ENCODE data around the gene TOLLIP. TPM values are rescaled to one million over a fixed set of nuclear protein-coding genes. Genes with fewer than 3 reads are reported as not detected.
"Not testable (repeated sequence)": the region's sequence is repeated elsewhere in the genome, so short reads cannot be mapped to it uniquely, and the experiment has no call there.

Gene TOLLIP
- total and polyA plus RNA-seq, 9 donors = 11.9 to 29.8 (median 24.5) TPM

DNA sequence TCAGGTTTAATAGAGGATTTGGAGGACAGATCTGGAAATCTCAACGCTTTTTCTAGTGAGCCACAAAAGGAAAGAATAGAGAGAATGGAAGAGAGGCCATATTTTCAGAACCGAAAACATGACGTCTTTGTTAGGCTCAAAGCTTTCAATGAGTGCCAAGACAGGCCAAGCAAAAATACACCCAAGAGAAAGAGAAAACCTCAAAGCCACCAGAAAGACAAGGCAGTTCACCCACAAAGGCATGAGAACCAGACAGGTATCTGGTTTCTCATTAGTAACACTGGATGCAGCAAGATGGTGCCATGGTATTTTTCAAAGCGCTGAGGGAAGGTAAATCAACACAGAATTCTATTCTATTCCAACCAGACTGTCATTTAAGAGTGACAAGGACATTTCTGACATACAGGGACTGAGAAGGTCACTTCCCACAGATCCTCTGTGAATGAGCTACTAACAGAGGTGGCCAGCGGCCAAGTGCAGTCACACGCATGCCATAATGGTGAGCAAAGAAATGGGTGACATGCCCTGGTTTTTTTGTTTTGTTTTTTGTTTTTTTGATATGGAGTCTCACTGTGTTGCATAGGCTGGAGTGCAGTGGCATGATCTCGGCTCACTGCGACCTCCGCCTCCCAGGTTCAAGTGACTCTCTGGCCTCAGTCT, 41.9 kb downstream of the TOLLIP start:
- H3K27ac ChIP-seq (ENCODE audit: low read length) = no peak overlapping the region
- peaks cover 6% of the 10 kb centered on the region for H3K4me1 ChIP-seq (ENCODE audit: control insufficient read depth, insufficient read depth, low read length)
- H3K4me3 ChIP-seq (ENCODE audit: low read length) = no peak overlapping the region
- H3K36me3 ChIP-seq (ENCODE audit: control insufficient read depth, insufficient read depth, low read length) = no peaks in the 10 kb centered on the region
- no peaks in the 10 kb centered on the region for H3K27me3 ChIP-seq (ENCODE audit: control insufficient read depth, insufficient read depth, low read length)
- H3K9me3 ChIP-seq (replicated peaks; ENCODE audit: control insufficient read depth, low read depth, low read length) = no peaks in the 10 kb centered on the region
- 87% methylated on average over 6 of the region's 9 CpGs for WGBS (ENCODE audit: insufficient coverage)
- DNase-seq = no peak

DNA sequence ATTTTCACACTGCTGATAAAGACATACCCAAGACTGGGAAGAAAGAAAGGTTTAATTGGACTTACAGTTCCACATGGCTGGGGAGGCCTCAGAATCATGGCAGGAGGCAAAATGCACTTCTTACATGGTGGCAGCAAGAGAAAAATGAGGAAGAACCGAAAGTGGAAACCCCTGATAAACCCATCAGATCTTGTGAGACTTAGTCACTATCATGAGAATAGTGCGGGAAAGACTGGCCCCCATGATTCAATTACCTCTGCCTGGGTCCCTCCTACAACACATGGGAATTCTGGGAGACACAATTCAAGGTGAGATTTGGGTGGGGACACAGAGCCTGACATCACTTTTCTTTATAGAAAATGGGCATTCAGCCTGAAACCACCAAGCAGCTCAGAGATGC, 42.5 kb downstream of the TOLLIP start:
- H3K4me3 ChIP-seq (ENCODE audit: low read length); H3K36me3 ChIP-seq (ENCODE audit: control insufficient read depth, insufficient read depth, low read length); H3K27ac ChIP-seq (ENCODE audit: low read length); H3K27me3 ChIP-seq (ENCODE audit: control insufficient read depth, insufficient read depth, low read length); H3K9me3 ChIP-seq (replicated peaks; ENCODE audit: control insufficient read depth, low read depth, low read length); DNase-seq: not testable (repeated sequence)
- H3K4me1 ChIP-seq (ENCODE audit: control insufficient read depth, insufficient read depth, low read length) = peaks cover 12% of the 10 kb centered on the region
- WGBS (ENCODE audit: insufficient coverage) = 100% methylated on average over 1 of the region's 2 CpGs

DNA sequence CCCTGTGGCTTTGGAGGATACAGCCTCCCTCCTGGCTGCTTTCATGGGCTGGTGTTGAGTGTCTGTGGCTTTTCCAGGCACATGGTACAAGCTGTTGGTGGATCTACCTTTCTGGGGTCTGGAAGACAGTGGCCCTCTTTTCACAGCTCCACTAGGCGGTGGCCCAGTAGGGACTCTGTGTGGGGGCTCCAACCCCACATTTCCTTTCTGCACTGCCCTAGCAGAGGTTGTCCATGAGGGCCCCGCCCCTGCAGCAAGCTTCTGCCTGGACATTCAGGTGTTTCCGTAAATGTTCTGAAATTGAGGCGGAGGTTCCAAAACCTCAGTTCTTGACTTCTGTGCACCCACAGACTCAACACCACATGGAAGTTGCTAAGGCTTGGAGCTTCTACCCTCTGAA, 44.0 kb downstream of the TOLLIP start:
- not testable (repeated sequence) for H3K36me3 ChIP-seq (ENCODE audit: control insufficient read depth, insufficient read depth, low read length); H3K27me3 ChIP-seq (ENCODE audit: control insufficient read depth, insufficient read depth, low read length)

DNA sequence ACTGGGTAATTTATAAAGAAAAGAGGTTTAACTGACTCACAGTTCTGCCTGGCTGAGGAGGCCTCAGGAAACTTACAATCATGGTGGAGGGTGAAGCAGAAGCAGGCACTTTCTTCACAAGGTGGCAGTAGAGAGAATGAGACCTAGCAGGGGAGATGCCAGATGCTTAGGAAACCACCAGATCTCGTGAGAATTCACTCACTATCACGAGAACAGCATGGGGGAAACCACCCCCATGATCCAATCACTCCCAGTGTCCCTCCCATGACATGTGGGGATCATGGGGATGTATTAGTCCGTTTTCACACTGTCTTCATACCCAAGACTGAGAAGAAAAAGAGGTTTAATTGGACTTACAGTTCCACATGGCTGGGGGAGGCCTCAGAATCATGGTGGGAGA, 45.0 kb downstream of the TOLLIP start:
- not testable (repeated sequence) for H3K27me3 ChIP-seq (ENCODE audit: control insufficient read depth, insufficient read depth, low read length); H3K27ac ChIP-seq (ENCODE audit: low read length); H3K4me3 ChIP-seq (ENCODE audit: low read length); H3K9me3 ChIP-seq (replicated peaks; ENCODE audit: control insufficient read depth, low read depth, low read length); H3K36me3 ChIP-seq (ENCODE audit: control insufficient read depth, insufficient read depth, low read length)
- no CpG with 5 or more reads among the region's 3 CpGs for WGBS (ENCODE audit: insufficient coverage)
- peaks cover 16% of the 10 kb centered on the region for H3K4me1 ChIP-seq (ENCODE audit: control insufficient read depth, insufficient read depth, low read length)
- DNase-seq = peak; percentile 50

More for the DNA sequence above, 44.0 kb downstream of the TOLLIP start:
- DNase-seq; H3K27ac ChIP-seq (ENCODE audit: low read length); H3K4me3 ChIP-seq (ENCODE audit: low read length); H3K9me3 ChIP-seq (replicated peaks; ENCODE audit: control insufficient read depth, low read depth, low read length): not testable (repeated sequence)
- H3K4me1 ChIP-seq (ENCODE audit: control insufficient read depth, insufficient read depth, low read length) = peaks cover 16% of the 10 kb centered on the region
- 94% methylated on average over 4 of the region's 4 CpGs for WGBS (ENCODE audit: insufficient coverage)

DNA sequence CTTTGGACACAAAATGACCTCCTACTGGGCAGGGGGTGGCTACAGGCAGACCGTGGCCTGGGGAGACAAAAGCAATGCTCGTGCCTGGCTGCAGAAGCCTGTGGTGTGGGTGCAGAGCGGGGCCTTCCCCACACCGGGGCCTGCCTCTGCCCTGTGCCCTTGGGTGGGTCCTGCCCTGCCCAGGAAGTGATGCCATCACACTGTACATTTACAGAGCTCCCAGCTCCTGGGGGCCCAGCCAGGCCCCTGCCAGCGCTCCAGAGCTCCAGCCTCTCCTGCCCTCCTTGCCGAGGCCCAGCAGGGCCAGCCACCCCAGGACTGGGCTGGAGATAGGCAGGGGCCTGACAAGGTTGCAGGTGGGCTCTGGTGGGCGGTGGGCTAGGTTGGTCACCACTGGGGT, 46.4 kb downstream of the TOLLIP start:
- Histone ChIP-seq H3K36me3 (ENCODE audit: control insufficient read depth, insufficient read depth, low read length) (no peaks in the 10 kb centered on the region), H3K9me3 (replicated peaks; ENCODE audit: control insufficient read depth, low read depth, low read length) (no peaks in the 10 kb centered on the region), H3K4me1 (ENCODE audit: control insufficient read depth, insufficient read depth, low read length) (peaks cover 16% of the 10 kb centered on the region), H3K27me3 (ENCODE audit: control insufficient read depth, insufficient read depth, low read length) (no peaks in the 10 kb centered on the region), H3K4me3 (ENCODE audit: low read length) (peak overlapping the region; percentile 50), H3K27ac (ENCODE audit: low read length) (no peak overlapping the region)
- DNase-seq = no peak
- 50% methylated on average over 5 of the region's 7 CpGs for WGBS (ENCODE audit: insufficient coverage)

DNA sequence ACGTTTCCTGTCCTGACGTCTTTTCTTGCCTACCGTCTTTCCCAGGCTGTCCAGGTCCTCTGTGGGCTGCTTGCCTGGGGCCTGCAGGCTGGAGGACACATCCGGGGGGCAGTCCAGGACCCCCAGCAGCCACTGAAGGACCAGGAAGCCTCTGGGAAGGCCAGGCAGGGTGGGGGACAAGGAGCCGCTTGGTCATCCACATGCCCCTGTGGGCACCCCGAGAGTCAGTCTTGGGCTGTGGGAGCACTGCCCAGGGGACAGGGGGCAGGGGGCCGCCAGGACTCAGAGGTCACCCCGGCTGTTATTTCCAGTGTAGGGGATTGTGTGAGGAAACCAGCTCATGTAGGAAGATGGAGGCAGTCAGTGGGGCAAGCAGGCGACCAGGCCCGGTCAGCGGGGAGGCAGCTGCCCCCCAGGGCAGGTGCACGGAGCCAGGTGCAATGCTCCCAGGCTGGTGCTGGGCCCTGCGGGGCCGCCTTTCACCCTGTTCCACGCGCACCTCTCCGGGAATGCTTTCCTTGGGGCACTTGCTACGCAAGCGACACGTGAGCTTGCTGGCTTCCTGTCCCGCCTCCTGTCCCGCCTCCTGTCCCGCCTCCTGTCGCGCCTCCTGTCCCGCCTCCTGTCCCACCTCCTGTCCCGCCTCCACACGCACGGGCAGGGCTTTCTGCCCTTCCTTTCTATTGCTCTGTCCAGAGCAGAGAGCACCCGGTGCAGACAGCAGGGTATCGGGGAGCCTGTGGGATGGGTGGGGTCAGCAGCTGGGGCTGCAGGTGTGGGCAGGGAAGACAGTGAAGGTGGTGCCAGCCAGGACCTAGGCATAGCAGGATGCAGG, 47.0 kb downstream of the TOLLIP start:
- Histone ChIP-seq H3K36me3 (ENCODE audit: control insufficient read depth, insufficient read depth, low read length) (no peaks in the 10 kb centered on the region), H3K9me3 (replicated peaks; ENCODE audit: control insufficient read depth, low read depth, low read length) (no peaks in the 10 kb centered on the region), H3K4me1 (ENCODE audit: control insufficient read depth, insufficient read depth, low read length) (peaks cover 16% of the 10 kb centered on the region), H3K27me3 (ENCODE audit: control insufficient read depth, insufficient read depth, low read length) (no peaks in the 10 kb centered on the region), H3K27ac (ENCODE audit: low read length) (no peak overlapping the region), H3K4me3 (ENCODE audit: low read length) (peak overlapping the region; percentile 50)
- DNase-seq = peak; percentile 93
- 10% methylated on average over 25 of the region's 31 CpGs for WGBS (ENCODE audit: insufficient coverage)

DNA sequence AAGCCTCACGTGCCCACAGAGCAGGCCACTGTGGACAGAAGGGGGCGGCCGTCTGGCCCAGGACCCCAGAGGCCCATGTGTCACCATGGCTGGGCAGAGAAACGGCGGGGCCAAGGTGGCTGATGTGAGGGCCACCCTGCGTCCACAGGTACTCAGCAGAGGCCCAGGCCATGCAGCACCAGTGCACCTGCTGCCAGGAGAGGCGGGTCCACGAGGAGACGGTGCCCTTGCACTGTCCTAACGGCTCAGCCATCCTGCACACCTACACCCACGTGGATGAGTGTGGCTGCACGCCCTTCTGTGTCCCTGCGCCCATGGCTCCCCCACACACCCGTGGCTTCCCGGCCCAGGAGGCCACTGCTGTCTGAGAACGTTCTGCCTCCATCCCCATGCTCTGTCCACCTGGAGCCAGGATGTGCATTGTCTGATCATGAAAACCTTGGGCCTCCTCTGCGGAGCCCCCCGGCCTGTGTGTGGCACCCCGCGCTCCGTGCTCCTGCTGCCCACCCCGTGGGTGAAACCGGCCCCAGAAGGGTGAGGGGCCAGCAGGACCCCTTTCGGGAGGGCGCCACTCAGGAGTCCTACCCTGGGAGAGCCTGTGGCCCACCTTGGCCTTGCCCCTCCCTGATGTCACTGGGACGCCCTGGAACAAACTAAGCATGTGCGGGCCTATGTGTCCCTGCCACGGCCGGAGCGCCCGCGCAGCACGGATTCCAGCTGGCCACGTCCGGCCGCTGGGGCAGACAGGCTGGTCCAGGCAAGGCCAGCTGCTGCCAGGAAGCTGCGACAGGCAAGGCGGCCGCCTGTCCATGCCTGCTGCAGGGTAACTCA, 48.0 kb downstream of the TOLLIP start:
- no peak for DNase-seq
- H3K36me3 ChIP-seq (ENCODE audit: control insufficient read depth, insufficient read depth, low read length) = no peaks in the 10 kb centered on the region
- peaks cover 16% of the 10 kb centered on the region for H3K4me1 ChIP-seq (ENCODE audit: control insufficient read depth, insufficient read depth, low read length)
- no peaks in the 10 kb centered on the region for H3K27me3 ChIP-seq (ENCODE audit: control insufficient read depth, insufficient read depth, low read length)
- H3K9me3 ChIP-seq (replicated peaks; ENCODE audit: control insufficient read depth, low read depth, low read length) = no peaks in the 10 kb centered on the region
- H3K4me3 ChIP-seq (ENCODE audit: low read length) = no peak overlapping the region
- H3K27ac ChIP-seq (ENCODE audit: low read length) = no peak overlapping the region
- 86% methylated on average over 36 of the region's 39 CpGs for WGBS (ENCODE audit: insufficient coverage)

DNA sequence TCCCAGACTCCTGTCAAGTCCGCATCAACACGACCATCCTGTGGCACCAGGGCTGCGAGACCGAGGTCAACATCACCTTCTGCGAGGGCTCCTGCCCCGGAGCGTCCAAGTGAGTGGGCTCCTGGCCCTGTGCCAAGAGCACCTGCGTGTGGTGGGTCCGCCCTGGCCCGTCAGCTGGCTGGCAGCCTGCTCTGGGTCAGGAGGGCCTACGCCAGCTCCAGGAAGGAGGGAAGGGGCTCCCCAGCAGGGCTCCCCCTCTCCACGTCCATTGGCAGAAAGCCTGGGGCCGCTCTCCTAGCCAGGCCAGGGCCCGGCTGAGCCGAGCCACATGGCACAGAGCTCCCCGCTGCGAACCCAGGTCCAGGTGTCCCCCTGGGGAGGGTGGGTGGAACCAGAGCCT, 48.8 kb downstream of the TOLLIP start:
- H3K27ac ChIP-seq (ENCODE audit: low read length) = no peak overlapping the region
- no peaks in the 10 kb centered on the region for H3K27me3 ChIP-seq (ENCODE audit: control insufficient read depth, insufficient read depth, low read length)
- H3K9me3 ChIP-seq (replicated peaks; ENCODE audit: control insufficient read depth, low read depth, low read length) = no peaks in the 10 kb centered on the region
- DNase-seq = no peak
- WGBS (ENCODE audit: insufficient coverage) = 83% methylated on average over 17 of the region's 17 CpGs
- H3K4me1 ChIP-seq (ENCODE audit: control insufficient read depth, insufficient read depth, low read length) = peaks cover 16% of the 10 kb centered on the region
- no peak overlapping the region for H3K4me3 ChIP-seq (ENCODE audit: low read length)
- H3K36me3 ChIP-seq (ENCODE audit: control insufficient read depth, insufficient read depth, low read length) = no peaks in the 10 kb centered on the region

DNA sequence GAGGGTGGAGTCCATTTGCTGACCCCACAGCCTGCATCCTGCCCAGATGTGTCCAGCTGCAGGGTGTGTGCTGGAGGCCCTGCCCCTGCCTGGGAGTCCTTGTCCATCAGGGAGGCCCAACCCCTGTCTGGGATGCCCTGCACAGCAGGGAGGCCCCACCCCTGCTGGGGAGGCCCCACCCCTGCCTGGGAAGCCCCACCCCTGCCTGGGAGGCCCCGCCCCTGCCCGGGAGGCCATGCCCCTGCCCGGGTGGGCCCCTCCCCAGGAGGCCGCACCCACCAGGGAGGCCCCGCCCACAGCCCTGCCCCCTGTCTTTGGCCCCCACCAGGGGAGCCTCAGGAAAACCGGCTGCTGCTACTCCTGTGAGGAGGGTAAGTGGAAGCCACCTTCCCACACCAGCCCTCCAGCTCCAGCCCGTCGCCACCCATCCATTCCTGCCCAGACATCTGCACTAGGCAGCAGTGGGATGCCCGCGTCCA, 49.4 kb downstream of the TOLLIP start:
- Histone ChIP-seq H3K27ac (ENCODE audit: low read length) (no peak overlapping the region), H3K4me1 (ENCODE audit: control insufficient read depth, insufficient read depth, low read length) (peaks cover 16% of the 10 kb centered on the region), H3K9me3 (replicated peaks; ENCODE audit: control insufficient read depth, low read depth, low read length) (no peaks in the 10 kb centered on the region), H3K4me3 (ENCODE audit: low read length) (no peak overlapping the region), H3K36me3 (ENCODE audit: control insufficient read depth, insufficient read depth, low read length) (no peaks in the 10 kb centered on the region), H3K27me3 (ENCODE audit: control insufficient read depth, insufficient read depth, low read length) (no peaks in the 10 kb centered on the region)
- no peak for DNase-seq
- 100% methylated on average over 2 of the region's 10 CpGs for WGBS (ENCODE audit: insufficient coverage)

DNA sequence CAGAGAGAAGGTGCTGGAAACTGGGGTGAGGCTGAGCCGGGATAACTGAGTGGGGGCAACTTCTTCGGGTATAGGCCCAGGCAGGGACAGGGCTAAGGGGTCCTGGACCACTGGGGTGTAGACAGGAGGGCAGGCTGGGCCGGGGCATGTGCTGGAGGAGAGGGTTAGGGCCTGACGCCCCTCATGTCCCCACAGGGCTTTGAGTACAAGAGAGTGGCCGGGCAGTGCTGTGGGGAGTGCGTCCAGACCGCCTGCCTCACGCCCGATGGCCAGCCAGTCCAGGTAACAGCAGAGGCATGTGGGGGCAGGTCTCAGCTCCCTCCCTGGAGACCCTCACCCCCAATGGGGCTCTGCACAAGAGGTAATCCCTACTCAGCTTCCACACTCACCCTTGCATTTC, 49.9 kb downstream of the TOLLIP start:
- Histone ChIP-seq H3K27me3 (ENCODE audit: control insufficient read depth, insufficient read depth, low read length) (no peaks in the 10 kb centered on the region), H3K4me3 (ENCODE audit: low read length) (no peak overlapping the region), H3K36me3 (ENCODE audit: control insufficient read depth, insufficient read depth, low read length) (no peaks in the 10 kb centered on the region), H3K9me3 (replicated peaks; ENCODE audit: control insufficient read depth, low read depth, low read length) (no peaks in the 10 kb centered on the region), H3K27ac (ENCODE audit: low read length) (no peak overlapping the region), H3K4me1 (ENCODE audit: control insufficient read depth, insufficient read depth, low read length) (peaks cover 16% of the 10 kb centered on the region)
- 81% methylated on average over 4 of the region's 9 CpGs for WGBS (ENCODE audit: insufficient coverage)
- no peak for DNase-seq
